LHCN-M2 (cell line): Measurements from ENCODE around the gene NOD2. TPM values are rescaled to one million over a fixed set of nuclear protein-coding genes. Genes with fewer than 3 reads are reported as not detected.
A peak's percentile ranks its signal among the peaks of the same experiment; 100 is the strongest.

Source experiments
- DNase-seq: peaks from one replicate; pipeline ENCODE4 v3.0.0-alpha.2; 2012; ENCODE audit warnings: low read depth
- total RNA-seq: library from RNA; depleted of rRNA; stranded (reverse); fragments of >200 nt; gene quantifications from 2 replicates; pipeline ENCODE4 v1.2.3, GENCODE V29; 2014

Gene NOD2
- total RNA-seq, 1 experiment from 2014 or later: 0.80 TPM

DNA sequence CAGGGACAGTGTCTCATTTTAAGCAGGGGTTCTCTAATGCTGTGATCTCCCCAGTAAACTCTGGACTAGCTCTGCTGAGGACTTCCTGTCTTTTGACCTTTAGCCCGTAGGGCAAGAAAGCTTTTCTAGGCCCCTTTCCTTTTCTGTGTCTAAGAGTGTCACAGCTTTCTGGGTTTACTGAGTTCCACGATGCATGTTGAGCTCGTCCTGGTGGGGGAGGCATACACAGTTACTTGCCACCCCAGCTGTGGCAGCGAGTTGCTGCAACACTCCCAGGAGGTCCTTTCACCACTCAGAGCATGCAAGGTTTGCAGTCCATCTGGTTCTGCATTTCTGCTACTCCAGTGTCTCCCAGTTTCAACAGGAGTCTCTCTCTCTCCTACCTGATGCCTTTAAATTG, 23.7 kb downstream of the NOD2 start:
- no peak for DNase-seq

DNA sequence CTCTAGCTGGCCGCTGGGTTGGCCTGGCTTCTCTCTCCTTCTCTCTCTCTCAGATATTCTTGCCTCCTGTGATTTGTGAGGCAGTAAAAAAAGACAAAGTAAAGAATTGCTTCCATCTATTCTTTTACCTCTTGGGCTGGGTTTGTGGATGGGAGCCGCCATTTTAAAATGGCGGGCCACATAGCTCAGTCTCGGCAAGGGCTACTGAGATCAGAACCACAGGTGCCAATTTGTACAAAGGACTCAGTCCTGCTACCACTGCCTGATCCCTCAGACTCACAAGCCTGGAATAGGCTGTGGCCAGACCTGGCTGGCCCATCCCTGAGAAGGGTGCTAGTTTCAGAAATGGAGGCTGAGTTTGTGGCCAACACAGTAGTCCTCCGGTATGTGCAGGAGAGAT, 24.1 kb downstream of the NOD2 start:
- no peak for DNase-seq

DNA sequence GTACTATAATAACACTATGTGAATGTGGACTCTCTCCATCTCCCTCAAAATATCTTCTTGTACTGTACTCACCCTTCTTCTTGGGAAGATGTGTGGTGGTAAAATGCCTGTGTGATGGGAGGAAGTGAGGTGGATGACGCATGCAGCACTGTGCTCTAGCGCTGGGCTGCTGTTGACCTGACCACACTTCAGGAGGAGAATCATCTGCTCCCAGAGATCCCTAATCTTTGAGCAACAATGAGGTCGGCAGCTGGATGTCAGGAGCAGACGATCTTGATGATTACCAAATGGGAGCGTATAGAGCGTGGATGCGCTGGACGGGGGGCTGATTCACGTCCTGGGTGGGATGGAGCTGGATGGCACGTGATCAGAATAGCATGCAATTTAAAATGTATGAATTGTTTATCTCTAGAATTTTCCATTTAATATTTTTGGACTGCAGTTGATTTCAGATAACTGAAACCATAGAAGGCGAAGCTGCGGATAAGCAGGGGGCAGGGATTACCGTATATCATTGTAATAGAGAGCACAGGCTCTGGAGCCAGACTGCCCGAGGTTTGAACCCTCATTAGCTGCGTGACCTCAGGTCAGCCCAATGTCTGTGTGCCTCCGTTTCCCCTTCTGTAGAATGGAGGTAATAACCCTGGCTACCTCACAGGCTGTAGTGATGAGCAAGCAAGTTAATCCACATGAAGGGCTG, 24.8 kb downstream of the NOD2 start:
- peak; percentile 66 for DNase-seq

DNA sequence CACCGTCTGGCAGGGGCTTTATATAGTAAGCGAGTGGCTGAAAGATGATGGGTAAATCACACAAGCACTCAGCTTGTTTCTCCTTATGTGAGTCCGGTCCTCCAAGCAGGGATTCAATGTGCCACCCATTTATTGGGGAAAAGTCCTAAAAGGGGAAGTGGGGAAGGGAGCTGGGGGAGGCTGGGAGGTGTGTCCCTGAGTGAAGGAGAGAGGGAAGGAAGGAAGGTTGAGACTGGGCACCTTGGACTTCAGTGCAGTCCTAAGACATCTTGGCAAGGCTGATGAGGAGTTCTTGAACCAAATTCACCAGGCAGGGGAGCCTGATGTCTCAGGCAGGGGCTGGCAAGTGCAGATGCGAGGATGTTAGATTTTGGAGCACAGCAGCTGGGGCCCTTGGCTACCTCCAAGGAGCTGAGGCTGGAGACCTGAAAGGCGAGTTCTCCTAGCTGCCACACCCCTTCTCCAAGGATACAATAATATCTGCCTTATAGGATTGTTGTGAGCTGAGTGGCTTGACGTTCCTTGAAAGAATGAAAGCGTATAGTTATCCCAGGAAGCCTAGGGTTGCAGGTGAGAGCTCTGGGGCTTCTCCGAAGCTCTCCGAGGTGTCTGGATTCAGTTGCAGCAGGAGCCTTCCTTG, 25.5 kb downstream of the NOD2 start:
- DNase-seq: no peak

DNA sequence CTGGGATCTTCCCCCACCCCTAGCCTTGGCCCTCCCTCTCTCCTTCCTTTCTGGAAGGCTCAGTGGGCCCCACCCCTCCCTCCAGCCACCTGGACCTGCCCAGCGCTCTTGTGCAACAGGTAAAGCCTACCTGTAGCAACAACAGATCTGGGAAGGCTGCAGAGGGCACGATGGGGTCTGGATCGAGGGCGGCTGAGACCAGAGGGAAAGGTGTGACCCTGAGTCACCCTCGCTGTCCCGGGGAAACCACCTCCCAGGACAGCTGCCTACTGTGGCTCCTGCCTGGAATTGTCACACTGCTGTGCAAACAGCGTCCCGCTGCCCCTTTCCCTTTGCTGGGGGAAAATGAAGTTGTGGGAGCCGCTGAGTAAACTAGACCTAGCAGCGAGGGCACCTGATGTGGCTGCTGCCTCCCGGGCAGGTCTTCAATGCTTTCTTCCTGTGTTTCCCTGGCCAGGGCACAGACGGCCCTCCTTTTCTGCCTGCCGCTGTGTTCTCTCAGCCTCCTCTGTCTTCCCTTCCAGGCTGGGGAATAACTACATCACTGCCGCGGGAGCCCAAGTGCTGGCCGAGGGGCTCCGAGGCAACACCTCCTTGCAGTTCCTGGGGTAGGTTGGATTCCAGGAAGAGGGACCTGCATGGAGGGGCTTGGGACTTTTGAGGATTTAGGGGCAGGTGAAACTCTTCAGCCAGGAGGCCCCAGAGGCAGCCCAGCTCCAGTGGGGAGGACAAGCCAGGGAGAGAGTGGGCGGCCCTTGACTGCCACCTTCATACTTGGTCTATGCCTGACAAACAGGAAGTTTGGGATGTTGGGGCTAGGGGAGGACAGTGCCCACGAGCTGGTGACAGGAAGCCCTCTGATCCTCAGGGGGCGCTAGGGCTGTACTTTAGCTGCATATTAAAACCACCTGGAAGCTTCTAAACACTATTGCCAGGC, 26.3 kb downstream of the NOD2 start:
- DNase-seq: no peak

DNA sequence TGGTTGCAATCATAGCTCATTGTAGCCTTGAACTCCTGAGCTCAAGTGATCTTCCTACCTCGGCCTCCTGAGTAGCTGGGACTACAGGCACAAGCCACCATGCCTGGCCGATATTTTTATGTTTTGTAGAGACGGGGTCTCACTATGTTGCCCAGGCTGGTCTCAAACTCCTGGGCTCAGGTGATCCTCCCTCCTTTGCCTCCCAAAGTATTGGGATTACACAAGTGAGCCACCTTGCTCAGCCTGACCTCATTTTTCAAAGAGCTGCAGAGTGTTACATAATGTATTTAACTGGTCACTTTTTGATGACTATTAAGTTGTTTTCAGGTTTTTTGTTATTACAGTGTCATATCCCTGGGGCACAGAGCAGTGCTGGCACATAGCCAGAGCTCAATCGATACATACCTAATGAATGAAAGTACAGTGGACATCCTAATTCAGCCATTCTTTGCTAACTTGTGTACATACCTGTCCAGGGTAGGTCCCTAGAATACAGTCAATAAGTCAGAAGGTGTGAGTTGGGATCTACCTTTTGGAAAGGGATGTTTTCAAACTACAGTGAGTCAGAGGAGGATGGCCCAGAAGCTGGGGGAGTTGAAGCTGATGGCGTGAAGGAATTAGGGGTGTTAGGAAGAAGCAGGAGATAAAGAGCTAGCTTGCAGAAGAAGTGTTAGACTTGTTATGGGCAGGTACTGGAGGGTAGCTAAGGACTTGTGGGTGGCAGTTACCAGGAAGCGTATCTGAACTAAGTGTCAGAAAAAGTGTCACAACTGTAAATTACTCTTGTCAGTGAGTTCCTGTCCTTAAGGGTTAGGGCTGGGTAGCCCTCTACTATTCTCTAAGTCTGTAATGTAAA, 28.4 kb downstream of the NOD2 start:
- DNase-seq: no peak

DNA sequence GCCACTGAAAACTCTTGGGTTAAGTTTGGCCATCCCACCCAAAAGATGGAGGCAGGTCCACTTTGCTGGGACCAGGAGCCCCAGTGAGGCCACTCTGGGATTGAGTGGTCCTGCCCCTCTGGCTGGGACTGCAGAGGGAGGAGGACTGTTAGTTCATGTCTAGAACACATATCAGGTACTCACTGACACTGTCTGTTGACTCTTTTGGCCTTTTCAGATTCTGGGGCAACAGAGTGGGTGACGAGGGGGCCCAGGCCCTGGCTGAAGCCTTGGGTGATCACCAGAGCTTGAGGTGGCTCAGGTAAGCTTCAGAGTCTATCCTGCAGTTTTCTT, 29.0 kb downstream of the NOD2 start:
- DNase-seq: no peak

DNA sequence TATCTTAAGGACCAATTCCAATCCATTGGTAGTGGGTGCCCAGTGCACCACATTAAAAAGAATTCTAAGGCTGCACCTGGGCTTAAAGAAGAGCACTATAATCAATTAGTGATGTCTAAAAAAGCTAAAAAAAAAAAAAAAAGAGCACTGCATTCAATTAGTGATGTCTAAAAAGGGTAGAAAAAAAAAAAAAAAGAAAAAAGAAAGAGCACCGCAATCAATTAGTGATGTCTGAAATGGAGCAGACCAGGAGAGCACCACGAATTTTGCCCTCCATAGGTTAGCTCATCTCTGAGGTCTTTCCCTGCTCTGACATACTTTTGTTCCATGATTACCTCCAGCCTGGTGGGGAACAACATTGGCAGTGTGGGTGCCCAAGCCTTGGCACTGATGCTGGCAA, 29.6 kb downstream of the NOD2 start:
- DNase-seq: no peak

DNA sequence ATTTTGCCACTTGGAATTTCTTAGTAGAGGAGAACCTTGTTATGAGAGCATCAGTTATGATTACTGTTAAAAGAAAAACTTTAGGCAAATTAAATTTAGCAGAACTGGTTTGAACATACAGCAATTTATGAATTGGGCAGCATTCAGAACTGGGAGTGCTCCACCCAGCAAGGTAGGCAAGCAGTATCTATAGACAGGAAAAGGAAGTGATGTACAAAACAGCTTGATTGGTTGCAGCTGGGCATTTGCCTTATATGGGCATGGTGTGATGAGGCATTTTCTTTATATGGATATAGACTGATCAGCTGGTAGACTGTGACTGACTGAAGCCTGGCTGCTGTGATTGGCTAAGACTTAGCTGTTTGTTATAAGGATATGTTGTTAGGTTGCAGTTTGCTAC, 30.9 kb downstream of the NOD2 start:
- no peak for DNase-seq

DNA sequence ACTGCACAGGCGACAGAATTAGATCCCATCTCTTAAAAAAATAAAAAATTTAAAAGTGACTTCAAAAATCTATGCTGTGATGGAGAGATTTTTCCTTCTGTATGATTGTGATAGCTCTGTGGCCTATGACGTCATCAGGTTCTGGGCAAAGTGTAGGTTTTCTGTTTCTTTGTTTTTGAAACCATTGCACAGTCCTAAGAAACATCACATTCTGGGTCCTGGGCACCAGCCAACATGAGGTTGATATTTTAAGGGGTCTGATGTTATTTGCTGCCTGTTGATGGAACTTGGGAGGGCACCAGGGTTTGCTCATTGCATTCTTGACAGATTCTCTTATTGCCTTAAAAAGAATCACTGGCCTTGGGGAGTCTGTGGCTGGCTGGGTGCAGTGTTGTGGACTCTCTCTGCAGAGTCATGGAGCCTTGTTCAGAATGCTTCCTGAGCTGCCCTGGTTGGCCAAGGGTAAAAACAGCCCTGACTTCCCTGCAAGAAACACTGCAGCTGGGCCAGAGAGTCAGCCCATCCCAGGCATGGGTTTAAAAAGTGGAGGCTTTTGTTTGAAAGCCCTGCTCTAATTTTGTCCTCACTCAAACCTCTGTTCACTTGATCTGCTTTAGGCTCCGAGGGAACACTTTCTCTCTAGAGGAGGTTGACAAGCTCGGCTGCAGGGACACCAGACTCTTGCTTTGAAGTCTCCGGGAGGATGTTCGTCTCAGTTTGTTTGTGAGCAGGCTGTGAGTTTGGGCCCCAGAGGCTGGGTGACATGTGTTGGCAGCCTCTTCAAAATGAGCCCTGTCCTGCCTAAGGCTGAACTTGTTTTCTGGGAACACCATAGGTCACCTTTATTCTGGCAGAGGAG, 38.0 kb downstream of the NOD2 start:
- no peak for DNase-seq

DNA sequence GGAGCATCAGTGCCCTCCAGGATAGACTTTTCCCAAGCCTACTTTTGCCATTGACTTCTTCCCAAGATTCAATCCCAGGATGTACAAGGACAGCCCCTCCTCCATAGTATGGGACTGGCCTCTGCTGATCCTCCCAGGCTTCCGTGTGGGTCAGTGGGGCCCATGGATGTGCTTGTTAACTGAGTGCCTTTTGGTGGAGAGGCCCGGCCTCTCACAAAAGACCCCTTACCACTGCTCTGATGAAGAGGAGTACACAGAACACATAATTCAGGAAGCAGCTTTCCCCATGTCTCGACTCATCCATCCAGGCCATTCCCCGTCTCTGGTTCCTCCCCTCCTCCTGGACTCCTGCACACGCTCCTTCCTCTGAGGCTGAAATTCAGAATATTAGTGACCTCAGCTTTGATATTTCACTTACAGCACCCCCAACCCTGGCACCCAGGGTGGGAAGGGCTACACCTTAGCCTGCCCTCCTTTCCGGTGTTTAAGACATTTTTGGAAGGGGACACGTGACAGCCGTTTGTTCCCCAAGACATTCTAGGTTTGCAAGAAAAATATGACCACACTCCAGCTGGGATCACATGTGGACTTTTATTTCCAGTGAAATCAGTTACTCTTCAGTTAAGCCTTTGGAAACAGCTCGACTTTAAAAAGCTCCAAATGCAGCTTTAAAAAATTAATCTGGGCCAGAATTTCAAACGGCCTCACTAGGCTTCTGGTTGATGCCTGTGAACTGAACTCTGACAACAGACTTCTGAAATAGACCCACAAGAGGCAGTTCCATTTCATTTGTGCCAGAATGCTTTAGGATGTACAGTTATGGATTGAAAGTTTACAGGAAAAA, 38.8 kb downstream of the NOD2 start:
- DNase-seq: no peak

DNA sequence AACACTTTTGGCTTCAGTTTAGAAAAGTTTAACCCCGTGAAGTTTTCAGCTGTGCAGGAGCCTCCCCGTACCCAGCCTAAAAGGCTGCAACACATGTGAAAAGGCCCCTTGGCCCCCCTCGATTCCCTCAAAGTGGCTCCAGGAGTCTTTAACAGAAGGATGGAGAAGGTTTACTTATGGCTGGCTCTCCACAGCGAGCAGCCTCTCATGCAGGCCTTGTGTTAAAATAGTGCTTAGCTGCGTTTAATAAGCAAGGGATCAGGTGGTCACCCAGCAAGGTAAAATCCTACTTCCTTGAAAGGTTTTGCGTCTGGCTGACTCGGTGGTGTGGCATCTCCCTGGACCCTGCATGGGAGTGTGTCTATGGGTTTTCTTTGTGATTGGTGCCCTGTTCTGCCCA, 40.1 kb downstream of the NOD2 start:
- no peak for DNase-seq

DNA sequence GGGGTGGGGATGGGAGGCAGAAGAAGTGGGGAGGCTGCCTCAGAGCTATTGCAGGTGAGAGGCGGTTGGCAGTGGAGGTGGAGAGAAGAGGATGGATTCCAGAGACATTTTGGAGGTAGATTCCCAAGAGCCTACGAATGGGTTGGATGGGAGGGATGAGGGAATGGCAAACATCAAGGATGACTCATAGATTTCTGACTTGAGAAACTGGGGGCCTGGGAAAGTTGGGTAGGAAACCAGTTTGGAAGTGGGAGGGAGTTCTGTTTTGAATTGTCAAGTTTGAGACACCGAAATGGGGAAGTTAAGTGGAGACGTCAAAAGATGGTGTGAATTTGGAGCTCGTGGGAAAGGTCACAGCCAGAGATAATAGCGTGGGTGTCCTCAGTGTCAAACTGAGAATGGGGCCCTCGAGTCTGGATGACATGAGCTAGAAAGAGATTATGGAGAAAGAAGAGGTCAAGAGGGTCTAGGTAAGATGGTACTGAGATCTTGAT, 42.3 kb downstream of the NOD2 start:
- DNase-seq: no peak

DNA sequence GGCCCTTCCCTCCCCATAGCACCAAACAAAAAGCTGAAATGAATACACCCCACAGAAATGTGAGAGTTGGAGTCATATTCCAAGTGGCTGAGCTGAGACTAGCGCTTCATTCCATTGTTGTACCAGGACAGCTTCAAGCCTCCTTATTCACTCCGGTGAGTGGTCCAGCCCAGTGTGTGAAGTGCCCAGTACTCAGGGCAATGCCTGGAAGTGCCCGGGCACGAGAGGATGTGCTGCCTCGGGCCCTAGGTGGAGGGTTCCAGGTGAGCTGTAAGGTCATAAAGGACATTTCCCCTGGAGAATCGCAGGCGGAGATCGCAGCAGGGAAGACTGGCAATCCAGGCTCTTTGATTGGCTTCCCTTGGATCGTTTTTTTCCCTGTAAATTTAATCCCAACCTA, 43.0 kb downstream of the NOD2 start:
- no peak for DNase-seq

DNA sequence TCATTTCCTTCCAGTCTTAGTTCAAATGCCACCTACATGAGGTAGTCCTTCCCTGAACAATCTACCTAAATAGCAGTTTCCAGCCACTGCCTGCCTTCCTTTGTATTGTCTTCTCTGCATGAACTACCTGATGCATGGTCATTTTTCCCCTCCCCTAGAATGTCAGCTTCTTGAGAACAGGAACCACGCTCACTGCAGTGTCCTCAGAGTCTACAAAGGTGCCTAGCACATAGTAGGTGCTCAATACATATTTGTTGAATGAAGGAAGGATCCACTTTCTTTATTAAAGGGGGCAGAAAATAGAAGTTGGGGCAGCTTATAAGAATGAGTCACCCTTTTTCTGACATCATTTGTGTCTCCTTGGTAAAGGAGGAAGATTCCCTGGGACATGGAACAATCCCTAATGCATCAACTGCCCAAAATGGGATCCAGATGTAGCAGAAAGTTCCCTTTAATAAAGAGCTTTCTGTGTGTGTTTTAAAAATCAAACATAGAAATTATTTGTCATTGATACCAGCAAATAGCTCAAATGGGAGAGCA, 44.1 kb downstream of the NOD2 start:
- no peak for DNase-seq

DNA sequence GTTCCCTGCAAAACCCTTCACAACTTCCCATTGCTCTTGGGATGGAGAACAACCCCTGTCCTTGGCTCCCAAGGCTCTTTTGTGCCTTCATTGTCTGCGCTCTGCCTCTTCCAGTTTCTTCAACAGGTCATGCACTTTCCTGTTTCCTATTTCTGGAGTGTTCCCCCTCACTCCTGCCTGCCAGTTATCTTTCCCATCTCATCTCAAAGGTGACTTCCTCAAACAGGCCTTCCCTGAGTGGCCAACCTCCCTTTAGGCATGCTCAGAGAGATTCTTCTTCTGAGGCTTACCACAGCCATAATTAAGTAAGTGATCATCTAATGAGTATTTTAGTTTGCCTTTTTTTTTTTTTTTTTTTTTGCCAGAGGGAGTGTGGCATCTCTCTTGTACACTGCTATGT, 45.6 kb downstream of the NOD2 start:
- no peak for DNase-seq

DNA sequence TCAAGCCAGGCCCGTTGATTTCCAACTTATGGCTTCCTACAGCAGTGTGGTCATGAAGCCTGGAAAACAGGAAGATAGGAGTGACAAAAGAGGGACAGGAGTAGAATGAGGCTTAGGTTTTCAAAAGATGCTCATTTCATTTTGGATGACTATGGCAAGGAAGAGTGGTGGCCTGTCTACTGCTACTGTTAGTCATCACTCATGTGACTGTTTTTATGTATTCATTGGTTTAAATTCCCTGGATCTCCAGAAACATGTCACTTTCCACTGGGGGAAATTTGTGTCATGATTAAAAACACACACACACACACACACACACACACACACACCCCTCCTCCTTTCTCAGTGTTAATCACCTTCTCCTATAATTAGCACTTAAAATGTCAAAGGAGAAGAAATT, 47.3 kb downstream of the NOD2 start:
- DNase-seq: no peak

DNA sequence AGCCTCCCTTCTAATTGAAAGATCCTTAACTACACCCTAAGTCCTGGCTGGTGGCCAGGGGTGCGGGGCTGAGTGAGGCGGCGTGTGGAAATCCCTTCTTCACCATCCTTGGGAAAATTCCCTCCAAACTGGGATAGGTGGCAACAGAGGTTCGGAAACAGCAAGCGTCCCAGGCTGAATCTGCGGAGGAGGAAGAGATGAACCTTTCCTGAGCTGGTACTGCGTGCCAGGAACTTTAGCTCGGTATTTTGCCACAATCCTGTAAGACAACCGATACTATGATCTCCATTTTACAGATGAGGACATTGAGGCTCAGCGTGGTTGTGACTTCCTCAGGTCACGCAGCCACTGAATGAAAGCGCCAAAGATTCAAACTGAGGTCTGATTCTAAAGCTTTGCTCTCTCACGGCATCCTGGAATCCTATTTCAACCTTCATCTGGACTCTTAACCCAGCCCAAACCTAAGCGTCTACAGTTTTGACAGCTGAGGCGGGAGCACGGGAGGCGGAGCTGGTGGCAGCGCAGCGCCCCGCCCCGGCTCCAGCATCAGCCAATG, 47.9 kb downstream of the NOD2 start:
- DNase-seq: no peak
